HG03060 (cell line): ENCODE results near the gene BAHD1.

Source experiments
- ATAC-seq: cut with Tn5 transposase; IDR thresholded peaks from one replicate; pipeline ENCODE4 v1.9.1; 2021; ENCODE audit warnings: low read depth, moderate number of reproducible peaks; ENCODE audit not compliant: unreplicated experiment

The BAHD1 gene

GRCh38 chr15:40464595-40465185, 23.9 kb downstream of the BAHD1 start:
- no peak for ATAC-seq

GRCh38 chr15:40465939-40466338, 25.2 kb downstream of the BAHD1 start:
- no peak for ATAC-seq

- ATAC-seq = no peak
Observed at GRCh38 chr15:40466426-40467260, 25.9 kb downstream of the BAHD1 start.

GRCh38 chr15:40467261-40467615, 26.5 kb downstream of the BAHD1 start:
- no peak for ATAC-seq

- no peak for ATAC-seq
Observed at GRCh38 chr15:40468898-40469331, 28.2 kb downstream of the BAHD1 start.

GRCh38 chr15:40469776-40470390, 29.1 kb downstream of the BAHD1 start:
- no peak for ATAC-seq

GRCh38 chr15:40470423-40471104, 29.8 kb downstream of the BAHD1 start, which contains the start of gene CHST14:
CHST14 (plus strand) TSS chr15:40470984; CDS start chr15:40471214, 230 bp downstream.
- no peak for ATAC-seq

GRCh38 chr15:40471105-40471807, 30.5 kb downstream of the BAHD1 start:
- ATAC-seq = no peak

- no peak for ATAC-seq
Observed at GRCh38 chr15:40471808-40472150, 31.0 kb downstream of the BAHD1 start.

- ATAC-seq = no peak
Observed at GRCh38 chr15:40472171-40472727, 31.5 kb downstream of the BAHD1 start.

GRCh38 chr15:40474581-40474980, 33.8 kb downstream of the BAHD1 start:
- ATAC-seq = no peak

GRCh38 chr15:40477642-40478327, 37.0 kb downstream of the BAHD1 start:
- no peak for ATAC-seq

- ATAC-seq = no peak
Observed at GRCh38 chr15:40479024-40479423, 38.3 kb downstream of the BAHD1 start.

- ATAC-seq = no peak
Observed at GRCh38 chr15:40481341-40482074, 40.8 kb downstream of the BAHD1 start.

GRCh38 chr15:40483919-40484318, 43.2 kb downstream of the BAHD1 start:
- no peak for ATAC-seq

GRCh38 chr15:40486066-40486770, 45.5 kb downstream of the BAHD1 start:
- ATAC-seq = no peak

GRCh38 chr15:40487816-40488682, 47.3 kb downstream of the BAHD1 start:
- no peak for ATAC-seq
